HG02798 (cell line): ENCODE measurements around the gene SCGN.

Experiments
- ATAC-seq: cut with Tn5 transposase; IDR thresholded peaks from one replicate; pipeline ENCODE4 v1.9.1; 2021; ENCODE audit warnings: mild to moderate bottlenecking; ENCODE audit not compliant: unreplicated experiment, poor library complexity

SCGN gene

DNA sequence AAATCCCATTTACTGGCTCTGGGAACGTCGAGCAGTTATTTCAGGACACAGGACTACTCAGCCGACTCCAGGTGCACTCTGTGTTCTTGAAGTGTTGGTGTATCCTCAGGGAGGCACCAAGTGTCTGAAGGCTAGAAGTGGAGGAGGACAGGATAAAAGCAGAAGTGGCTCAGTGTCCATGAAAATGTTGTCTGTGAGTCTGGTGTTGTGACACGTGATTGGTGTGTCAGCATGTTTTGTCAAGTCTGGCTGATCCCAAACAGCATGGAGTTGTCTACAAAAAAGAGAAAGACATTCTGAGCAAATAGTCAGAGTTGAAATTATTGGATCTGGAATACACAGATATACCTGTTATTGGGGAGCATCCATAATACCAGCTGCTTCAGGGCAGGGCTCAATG, 30.3 kb downstream of the SCGN start:
- no peak for ATAC-seq

DNA sequence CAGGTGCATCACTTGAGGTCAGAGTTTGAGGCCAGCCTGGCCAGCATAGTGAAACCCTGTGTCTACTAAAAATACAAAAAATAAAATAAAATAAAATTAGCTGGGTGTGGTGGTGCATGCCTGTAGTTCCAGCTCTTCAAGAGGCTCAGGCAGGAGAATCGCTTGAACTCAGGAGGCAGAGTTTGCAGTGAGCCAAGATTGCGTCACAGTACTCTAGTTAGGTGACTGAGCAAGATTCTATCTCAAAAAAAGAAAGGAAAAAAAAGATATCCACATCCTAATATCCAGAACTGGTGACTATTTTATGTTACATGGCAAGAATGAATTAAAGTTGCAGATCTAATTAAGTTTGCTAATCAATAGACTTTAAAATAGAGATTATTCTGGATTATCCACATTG, 32.5 kb downstream of the SCGN start:
- no peak for ATAC-seq

DNA sequence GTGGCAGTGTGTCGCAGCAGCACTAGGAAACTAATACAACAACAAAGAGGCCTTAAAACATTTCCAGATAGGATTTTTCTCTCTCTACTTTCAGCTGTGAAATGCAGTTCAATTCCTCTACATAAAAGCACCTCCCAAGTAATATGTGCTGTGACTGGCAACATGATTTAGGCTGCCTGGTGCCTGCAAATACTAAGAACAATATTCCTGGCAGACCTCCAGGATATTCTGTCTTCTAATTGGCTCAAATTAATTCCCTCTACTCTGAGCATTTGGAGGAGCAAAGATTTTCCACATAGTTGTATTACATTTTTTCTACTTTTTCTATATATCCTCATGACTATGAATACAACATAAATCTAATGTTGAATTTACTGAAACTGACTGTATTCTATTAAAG, 33.2 kb downstream of the SCGN start:
- ATAC-seq: no peak

DNA sequence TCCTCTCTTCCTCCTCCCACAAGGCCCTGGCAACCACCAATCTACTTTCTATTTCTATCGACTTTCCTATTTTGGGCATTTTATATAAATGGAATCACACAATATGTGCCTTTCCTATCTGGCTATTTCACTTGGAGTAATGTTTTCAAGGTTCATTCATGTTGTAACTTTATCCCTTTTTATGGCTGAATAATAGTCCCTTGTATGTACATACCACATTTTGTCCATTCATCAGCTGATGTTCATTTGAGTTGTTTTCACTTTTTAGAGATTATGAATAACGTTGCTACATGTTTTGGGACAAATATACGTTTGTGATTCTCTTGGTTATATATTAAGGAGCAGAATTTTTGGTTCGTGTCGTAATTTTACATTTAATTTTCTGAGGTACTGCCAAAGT, 33.9 kb downstream of the SCGN start:
- ATAC-seq: no peak

DNA sequence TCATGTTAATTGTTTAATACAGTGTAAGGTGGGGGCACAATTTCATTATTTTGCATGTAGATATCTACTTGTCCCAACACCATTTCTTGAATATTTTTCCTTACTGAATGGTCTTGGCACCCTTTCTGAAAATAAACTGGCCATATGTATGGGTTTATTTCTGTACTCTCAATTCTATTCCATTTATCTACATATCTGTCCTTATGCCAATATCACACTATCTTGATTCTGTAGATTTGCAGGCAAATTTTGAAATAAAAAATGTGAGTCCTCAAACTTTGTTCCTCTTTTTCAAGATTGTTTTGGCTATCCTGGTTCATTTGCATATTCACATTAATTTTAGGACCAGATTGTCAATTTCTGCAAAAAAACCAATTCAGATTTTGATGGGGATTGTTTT, 34.8 kb downstream of the SCGN start:
- ATAC-seq: no peak

DNA sequence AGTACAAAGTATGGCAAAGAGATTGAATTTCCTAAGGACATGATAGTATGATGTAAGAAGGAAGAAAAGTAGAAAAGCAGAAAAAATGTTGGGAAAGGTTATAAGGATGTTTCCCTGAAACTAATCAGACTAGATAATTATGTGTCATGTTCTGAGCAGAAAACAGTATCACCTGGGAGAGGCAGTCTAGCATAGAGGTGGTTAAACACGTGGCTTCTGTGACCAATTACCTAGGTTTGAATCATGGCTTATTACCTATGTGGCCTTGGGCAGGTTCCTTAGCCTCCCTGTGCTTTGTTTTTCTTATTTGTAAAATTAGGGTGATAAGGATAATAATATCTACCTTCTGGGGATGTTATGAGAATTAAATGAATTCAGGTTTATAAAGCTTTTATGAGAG, 38.0 kb downstream of the SCGN start:
- ATAC-seq: no peak

DNA sequence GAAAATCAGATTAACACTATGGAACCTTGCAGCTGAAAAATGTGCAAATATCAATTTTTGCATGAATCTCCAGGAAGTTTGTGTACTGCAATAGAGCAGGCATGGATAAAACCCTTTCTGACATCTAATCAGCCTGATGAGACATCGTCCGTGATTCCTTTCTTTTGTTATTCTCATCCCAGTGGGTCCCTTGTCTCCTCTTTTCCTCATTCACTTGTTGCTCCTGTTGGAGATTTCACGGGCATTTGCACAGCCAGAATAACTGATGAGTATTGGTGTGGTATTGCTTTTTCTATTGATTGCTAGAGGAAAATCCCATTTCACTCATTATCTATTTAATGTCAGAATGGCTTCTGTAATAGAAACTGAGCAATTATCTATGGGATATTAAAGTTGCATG, 39.9 kb downstream of the SCGN start:
- ATAC-seq: no peak

DNA sequence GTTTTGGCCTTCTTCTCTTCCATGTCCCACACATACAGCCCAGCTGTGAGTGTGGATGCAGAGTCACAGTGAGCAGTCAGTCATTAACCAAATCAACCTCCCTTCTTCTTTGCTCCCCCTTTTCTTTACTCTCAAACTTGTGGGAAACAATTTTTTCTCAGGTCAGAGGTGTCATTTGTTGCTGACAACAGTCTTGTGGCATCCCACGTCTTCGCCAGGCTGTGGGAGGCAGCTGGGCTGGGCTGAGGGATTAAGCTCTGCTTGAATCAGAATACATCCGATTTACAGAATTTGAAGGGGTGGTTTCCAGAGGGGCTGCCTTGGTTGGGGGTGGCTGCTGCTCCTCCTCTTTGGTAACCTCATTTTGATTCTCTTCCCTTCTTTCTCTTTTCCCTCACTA, 40.5 kb downstream of the SCGN start:
- ATAC-seq: no peak

DNA sequence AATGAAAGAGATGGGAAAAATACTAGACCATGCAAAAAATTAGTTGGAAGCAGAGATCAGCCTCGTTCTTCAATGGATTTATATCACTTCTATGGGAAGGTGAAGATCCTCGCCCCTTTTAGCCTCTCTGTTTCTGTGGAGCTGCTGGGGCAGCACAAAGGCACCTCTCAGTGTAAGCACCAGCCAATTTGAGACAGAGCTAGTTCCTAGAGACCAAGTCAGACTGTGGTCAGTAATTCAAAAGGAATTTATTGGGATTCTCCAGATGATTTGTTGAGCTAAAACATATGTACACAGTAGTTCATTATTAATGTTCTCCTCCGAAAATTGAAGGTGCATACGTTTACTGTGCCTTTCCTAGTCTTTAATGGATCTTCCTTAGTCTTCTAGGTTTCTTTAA, 42.4 kb downstream of the SCGN start:
- ATAC-seq: no peak

DNA sequence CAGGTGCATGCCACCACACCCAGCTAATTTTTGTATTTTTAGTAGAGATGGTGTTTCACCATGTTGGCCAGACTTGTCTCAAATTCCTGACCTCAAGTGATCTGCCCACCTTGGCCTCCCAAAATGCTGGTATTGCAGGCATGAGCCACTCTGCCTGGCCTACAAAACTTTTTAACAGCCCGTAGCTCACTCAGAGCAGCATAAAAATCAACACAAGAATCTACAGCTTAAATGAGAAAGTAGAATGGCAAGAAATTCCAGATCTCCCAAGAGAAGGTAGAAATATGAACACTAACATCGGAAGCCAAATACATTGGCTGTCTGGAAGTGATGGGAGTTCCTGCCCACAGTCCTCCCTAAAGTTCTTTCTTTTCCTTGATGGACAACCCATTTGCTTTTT, 43.7 kb downstream of the SCGN start:
- no peak for ATAC-seq

DNA sequence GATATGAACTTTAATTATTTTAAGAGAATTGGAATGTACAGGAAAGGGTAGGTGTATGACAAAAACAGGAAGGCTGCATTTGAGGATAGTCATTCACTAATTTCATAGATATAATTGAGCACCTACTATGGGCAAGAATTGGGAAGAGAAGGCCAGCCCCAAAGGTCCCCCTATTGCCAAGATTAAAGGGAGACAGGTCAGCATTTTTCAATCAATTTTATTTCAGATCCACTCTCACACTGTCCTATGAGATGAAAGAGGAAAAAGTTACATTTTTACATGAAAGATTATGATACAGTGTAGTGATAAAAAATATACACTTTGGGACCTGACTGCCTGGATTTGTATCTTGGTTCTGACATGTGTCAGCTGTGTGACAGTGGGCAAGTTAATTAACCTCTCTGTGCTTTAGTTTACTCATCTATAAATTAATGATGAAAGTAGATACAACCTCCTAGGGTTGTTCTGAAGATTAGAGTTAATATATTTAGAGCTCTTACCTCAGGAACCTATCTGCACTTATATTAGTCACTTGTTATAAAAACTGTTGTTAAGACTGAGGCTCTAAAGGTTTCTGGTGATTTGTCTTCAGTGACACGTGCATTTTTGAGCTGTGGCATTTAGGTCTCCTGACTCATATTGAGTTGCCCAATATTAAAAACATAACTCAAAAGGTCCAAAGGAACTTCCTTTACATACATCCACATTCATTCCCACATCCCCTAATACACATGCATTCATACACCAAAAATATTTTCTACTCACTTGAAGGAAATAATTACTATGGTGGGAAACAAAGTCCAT, 45.7 kb downstream of the SCGN start:
- no peak for ATAC-seq

DNA sequence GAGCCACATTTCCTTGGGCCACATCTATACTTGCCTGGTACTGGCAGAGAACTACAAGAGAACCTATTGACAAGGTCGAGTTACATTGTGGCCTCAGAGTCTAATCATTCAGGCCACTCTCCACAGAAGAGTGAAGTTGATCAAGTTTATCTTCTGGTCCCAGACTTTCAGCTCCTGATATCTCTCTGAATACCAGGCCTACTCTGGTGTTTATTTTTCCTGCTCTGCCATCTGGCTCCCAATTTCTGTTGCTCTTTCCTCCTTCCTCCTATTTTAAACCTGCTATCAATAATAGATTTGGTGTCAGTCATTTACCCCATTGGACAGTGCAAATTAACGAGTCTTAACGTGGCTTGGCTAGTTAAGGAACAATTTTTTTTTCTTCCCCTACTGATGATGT, 46.6 kb downstream of the SCGN start:
- no peak for ATAC-seq

DNA sequence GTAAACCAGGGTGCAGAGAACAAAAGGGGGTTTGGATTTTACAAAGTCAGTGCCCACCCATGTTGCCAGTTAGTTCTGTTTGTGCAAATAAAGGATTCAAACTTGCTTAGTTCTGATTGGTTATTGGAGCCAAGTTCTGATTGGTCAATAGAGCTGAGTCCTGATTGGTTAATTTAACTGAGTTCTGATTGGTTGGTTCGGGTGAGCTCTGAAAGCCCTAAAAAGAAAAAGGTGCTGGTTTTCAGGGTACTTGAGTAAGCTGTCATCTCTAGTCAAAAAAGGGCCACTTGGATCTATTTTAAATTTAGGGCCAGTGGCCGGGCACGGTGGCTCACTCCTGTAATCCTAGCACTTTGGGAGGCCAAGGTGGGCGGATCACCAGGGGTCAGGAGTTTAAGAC, 47.6 kb downstream of the SCGN start:
- ATAC-seq: no peak

DNA sequence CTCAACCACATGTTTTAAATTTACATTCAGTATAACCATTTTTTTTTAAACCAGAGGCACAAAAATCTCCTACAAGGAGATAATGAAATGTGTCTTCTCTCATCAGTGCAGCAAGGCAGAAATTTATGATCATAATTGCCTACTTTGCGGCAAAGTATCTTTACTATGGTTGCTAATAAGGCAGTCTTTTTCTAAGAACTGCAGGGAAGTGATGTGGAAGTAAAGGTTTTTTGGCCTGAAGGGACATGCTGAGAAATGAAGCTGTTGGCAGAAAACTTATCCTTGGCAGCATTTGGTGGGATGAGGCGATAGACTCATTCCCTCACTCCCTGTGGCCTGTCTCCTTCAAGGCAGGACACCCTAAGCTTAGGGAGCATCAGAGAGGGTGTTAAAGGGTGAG, 48.7 kb downstream of the SCGN start:
- ATAC-seq: no peak

DNA sequence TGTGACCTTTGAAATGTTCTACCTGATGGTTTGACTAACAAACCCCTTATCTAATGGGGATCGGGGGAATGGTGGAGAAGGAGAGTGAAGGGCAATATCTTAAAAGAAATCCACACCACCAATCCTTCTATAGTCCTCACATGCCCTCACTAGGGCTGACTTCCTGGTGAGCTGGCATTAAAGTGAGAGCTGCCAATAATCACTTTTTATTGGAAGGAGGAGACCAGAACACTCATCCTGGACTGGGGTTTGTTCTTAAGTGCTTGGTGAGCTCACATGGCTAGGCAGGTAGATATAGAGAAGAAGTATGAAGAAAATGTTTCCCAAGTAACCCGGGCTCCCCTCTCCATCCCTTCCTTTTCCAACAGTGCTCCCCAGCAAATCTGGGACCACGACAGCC, 49.8 kb downstream of the SCGN start:
- ATAC-seq: no peak

DNA sequence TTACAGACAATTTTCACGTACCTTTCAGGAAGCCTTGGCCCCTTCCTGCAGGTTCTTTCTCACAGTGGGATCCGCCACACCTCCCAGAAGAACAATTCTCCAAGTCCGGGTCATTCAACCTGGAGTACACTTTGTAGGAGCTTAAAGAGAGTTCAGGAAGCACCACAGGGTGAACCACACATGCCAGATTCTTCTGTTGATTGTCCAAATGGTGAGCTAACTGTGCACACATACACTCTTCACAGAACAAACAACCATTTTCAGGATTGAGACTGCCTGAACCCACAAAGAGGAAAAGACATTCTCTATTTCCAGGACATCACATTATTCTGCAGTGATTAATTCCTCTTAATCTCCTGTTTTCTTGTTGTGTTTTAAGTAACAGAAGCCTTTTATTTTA, 51.0 kb downstream of the SCGN start:
- ATAC-seq: no peak

DNA sequence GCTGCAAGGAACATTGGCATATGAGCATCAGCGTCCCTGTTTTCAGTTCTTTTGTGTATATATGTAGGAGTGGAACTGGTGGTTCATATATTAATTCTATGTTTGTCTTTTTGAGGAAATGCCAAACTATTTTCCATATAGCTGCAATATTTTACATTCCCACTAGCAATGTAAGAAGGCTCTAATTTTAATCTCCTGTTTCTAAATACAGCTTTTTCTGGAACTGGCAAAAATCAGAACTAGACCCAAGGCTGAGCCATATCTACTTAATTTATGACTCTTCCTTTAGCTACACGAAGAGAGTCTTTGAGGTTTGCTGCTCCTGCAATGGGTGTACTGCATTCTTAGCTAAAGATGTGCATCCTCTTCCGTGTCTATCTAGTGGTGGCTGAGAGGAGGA, 52.0 kb downstream of the SCGN start:
- no peak for ATAC-seq

DNA sequence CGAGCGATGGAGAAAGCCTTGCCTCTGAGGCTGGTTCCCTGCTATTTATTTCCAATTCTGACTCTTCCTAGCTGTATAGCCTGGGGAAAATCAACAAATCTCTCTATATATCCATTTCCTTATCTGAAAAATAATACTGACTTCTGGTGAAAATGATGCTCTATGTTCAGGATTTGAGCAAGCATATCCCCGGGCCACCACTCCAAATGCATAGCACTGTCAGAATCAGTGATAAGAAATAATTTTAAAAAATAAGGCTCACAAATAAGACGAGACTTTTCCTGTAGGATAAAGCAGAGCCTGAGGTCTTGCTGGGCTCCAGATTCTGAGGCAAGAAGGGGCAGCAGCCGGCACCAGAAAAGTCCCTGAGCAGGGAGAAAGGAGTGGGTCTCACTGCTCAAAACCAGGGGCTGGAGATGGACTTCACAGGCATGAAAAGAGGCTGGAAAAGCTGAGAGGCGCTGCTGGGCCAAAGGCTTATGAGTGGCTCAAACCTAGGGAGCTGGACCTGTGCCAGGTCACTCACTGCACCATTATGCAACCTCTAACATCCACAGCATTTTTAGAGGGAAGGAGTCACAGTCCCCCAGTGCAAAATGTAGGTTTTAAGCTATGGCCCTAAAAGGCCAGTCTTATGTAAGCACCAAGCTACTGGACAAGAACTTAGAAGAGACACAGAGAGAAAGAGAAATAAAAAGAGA, 54.4 kb downstream of the SCGN start:
- ATAC-seq: no peak

DNA sequence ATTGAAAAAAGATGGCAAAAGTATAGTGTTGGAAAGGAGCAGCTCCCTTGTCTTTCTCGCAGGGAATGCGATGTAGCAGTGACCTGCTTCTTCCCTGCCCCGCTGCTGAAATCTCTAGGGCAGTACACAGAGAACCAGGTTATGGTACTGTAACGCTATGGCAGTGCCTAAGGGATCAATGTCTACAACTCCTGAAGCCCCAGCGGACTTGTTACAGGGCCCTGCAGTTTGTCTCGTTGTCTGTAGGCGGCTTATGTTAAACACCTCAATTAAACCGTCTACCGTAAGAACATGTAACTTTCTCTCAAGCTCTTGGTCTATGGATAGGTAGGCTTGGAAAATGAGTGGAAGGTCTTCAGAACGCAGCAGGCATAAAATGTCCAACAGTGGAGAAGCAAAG, 57.7 kb downstream of the SCGN start:
- ATAC-seq: no peak

DNA sequence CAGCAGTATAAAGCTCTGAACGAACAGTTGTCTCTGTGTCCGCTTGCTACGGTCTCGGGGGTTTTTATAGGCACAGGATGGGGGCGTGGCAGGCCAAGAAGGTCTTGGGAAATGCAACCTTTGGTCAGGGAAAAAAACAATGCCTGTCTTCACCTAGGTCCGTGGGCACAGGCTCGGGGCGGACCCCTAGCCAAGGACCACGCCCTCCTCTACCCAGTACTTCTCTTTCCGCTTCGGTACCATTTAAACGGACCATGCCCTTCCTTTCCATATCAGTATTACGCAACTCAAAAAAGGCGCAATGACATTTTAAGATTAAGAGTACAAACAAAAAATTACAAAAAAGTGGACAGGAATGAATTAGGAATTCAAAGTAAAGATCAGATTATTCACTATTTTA, 58.3 kb downstream of the SCGN start:
- ATAC-seq: no peak

DNA sequence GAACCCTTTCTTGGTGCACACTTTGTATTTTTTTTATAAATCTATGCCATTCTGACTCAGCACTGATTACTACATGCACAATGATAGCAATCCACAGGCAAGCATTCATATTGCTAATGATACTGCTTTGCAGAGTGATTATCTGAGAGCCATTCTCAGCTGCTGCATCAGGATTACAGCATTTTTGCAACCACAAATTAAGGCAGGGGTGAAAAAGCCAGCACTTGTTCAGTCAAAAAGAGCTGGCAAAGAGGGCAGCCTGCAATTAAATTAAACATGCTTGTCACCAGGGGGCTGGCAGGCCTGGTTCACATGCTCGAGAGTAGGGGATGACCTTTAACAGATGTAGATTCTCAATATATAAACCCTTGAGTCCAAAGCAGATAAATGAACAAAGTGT, 61.8 kb downstream of the SCGN start:
- ATAC-seq: no peak

DNA sequence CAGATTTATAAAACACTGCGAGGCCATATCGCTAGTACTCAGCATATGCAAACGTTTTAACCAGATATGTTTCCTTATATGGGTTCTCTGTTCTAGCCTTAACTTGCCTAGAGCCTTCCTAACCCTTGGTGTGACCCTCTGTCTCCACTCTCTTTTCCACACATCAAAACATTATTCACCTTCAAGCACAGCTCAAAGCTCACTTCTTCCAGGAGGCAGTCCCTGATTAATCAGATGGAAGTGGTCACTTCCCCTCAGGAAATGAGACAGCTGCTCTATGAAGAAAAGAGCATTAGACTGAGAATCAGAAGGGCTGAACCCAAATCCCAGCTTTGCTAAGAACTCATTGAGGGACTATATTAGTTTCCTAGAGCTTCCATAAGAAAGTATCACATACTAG, 62.8 kb downstream of the SCGN start:
- no peak for ATAC-seq
